ENCODE data around the gene HTT.

DNA sequence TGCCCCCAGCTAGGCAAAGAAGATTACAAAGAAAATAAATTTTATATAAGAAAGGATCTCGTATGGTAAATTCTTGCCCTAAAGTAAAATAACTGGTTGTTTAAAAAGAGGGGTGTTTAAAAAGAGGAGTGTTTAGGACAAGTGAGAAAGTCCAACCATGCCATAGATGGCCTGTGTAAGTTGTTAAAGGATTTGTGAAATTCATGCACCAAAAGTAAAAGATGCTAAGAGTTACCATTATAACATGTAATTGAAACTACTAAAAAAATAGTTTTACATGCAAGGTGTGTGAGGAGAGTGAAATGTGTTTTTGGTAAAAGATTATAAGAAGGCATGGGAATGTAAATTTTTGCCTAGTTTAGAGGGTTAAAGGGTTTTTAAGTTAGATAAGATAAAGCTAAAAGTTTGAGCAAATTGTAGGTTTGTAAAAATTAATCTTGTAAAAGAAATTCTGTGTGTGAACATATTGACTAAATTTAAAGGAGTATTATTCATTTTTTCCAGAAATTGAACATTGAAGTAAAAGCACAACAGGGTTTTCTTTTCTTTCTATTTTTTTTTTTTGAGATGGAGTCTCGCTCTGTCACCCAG, 20.2 kb upstream of the HTT start:
- TF ChIP-seq SPI1 (IDR thresholded peaks at IDR 0.05; ENCODE audit: borderline replicate concordance, insufficient read depth, low read depth, low read length) (no peak), NBN (IDR thresholded peaks at IDR 0.05) (no peak), FOXM1 (IDR thresholded peaks at IDR 0.05; ENCODE audit: low read depth, low read length) (no peak), CBFB (IDR thresholded peaks at IDR 0.05; ENCODE audit: low read depth) (no peak), EGR1 (IDR thresholded peaks at IDR 0.05; ENCODE audit: borderline replicate concordance in 1 of 2, low read depth in 2 of 2, low read length in 2 of 2) (no peak), ZNF274 (IDR thresholded peaks at IDR 0.05; ENCODE audit: insufficient read depth, insufficient read length) (no peak), POLR2A (IDR thresholded peaks at IDR 0.05; ENCODE audit: low read depth, low read length) (no peak), HDAC2 (IDR thresholded peaks at IDR 0.05) (no peak)
- TF ChIP-seq, protein P1, sequence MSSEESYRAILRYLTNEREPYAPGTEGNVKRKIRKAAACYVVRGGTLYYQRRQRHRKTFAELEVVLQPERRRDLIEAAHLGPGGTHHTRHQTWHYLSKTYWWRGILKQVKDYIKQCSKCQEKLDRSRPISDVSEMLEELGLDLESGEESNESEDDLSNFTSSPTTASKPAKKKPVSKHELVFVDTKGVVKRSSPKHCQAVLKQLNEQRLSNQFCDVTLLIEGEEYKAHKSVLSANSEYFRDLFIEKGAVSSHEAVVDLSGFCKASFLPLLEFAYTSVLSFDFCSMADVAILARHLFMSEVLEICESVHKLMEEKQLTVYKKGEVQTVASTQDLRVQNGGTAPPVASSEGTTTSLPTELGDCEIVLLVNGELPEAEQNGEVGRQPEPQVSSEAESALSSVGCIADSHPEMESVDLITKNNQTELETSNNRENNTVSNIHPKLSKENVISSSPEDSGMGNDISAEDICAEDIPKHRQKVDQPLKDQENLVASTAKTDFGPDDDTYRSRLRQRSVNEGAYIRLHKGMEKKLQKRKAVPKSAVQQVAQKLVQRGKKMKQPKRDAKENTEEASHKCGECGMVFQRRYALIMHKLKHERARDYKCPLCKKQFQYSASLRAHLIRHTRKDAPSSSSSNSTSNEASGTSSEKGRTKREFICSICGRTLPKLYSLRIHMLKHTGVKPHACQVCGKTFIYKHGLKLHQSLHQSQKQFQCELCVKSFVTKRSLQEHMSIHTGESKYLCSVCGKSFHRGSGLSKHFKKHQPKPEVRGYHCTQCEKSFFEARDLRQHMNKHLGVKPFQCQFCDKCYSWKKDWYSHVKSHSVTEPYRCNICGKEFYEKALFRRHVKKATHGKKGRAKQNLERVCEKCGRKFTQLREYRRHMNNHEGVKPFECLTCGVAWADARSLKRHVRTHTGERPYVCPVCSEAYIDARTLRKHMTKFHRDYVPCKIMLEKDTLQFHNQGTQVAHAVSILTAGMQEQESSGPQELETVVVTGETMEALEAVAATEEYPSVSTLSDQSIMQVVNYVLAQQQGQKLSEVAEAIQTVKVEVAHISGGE (CRISPR knock-in tag; IDR thresholded peaks at IDR 0.05): no peak
- TF ChIP-seq, protein P2, sequence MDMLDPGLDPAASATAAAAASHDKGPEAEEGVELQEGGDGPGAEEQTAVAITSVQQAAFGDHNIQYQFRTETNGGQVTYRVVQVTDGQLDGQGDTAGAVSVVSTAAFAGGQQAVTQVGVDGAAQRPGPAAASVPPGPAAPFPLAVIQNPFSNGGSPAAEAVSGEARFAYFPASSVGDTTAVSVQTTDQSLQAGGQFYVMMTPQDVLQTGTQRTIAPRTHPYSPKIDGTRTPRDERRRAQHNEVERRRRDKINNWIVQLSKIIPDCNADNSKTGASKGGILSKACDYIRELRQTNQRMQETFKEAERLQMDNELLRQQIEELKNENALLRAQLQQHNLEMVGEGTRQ (IDR thresholded peaks at IDR 0.05; ENCODE audit: borderline replicate concordance, low read depth, low read length): no peak
- TF ChIP-seq, protein P3, sequence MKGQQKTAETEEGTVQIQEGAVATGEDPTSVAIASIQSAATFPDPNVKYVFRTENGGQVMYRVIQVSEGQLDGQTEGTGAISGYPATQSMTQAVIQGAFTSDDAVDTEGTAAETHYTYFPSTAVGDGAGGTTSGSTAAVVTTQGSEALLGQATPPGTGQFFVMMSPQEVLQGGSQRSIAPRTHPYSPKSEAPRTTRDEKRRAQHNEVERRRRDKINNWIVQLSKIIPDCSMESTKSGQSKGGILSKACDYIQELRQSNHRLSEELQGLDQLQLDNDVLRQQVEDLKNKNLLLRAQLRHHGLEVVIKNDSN (IDR thresholded peaks at IDR 0.05; ENCODE audit: borderline replicate concordance, extremely low read length, insufficient read depth, low read depth, low read length): no peak

All from GM12878 (cell line).